ENCODE results near the gene NOD1. TPM values are rescaled to one million over a fixed set of nuclear protein-coding genes. Genes with fewer than 3 reads are reported as not detected.
"Not testable (repeated sequence)": the region's sequence is repeated elsewhere in the genome, so short reads cannot be mapped to it uniquely, and the experiment has no call there.

The NOD1 gene
- total RNA-seq, 1 donor, result 7.5 TPM

DNA sequence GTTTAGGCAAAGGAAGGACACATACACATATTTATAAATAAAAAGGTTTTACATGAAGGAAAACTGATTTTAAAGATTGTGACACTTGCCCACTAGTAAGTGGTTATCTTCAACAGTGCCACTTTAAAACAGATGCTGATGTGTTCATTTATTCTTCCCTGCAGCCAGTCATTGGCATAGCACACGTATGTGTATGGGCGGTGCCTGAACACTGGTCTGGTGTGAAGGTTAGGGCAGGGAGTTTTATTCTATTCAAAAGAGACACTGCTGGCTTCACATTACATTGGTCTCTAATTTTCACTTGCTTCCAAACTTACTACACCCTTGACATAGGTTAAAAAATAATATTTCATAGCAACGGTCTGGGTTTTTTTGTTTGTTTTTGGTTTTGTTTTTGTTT, 57.9 kb downstream of the NOD1 start:
- no peak overlapping the region for H3K4me3 ChIP-seq (ENCODE audit: low read depth, low read length)
- TF ChIP-seq, protein P1, sequence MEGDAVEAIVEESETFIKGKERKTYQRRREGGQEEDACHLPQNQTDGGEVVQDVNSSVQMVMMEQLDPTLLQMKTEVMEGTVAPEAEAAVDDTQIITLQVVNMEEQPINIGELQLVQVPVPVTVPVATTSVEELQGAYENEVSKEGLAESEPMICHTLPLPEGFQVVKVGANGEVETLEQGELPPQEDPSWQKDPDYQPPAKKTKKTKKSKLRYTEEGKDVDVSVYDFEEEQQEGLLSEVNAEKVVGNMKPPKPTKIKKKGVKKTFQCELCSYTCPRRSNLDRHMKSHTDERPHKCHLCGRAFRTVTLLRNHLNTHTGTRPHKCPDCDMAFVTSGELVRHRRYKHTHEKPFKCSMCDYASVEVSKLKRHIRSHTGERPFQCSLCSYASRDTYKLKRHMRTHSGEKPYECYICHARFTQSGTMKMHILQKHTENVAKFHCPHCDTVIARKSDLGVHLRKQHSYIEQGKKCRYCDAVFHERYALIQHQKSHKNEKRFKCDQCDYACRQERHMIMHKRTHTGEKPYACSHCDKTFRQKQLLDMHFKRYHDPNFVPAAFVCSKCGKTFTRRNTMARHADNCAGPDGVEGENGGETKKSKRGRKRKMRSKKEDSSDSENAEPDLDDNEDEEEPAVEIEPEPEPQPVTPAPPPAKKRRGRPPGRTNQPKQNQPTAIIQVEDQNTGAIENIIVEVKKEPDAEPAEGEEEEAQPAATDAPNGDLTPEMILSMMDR (IDR thresholded peaks at IDR 0.05; ENCODE audit: insufficient read depth, low read length), result no peak
- no peak for DNase-seq (ENCODE audit: low read depth)

DNA sequence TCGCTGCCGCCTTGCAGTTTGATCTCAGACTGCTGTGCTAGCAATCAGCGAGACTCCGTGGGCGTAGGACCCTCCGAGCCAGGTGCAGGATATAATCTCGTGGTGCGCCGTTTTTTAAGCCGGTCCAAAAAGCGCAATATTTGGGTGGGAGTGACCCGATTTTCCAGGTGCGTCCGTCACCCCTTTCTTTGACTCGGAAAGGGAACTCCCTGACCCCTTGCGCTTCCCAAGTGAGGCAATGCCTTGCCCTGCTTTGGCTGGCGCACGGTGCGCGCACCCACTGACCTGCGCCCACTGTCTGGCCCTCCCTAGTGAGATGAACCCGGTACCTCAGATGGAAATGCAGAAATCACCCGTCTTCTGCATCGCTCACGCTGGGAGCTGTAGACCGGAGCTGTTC, 58.5 kb downstream of the NOD1 start:
- H3K4me3 ChIP-seq (ENCODE audit: low read depth, low read length); DNase-seq (ENCODE audit: low read depth): not testable (repeated sequence)

DNA sequence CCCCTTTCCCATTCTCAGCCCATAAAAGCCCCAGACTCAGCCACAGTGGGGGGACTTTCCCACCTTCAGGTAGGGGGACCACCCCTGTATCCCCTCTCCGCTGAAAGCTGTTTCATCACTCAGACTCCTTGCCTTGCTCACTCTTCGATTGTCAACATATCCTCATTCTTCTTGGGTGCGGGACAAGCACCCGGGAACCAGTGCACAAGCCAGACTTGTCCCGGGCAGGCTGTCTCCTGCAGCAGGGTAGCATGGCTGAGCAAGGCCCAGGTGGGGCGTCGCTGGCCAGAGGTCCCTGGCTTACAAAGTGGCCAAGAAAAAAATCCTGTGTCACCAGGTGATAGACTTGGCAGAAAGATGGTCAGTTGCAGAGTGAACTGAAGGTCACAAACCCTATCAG, 64.7 kb downstream of the NOD1 start:
- TF ChIP-seq, protein P1 (IDR thresholded peaks at IDR 0.05; ENCODE audit: insufficient read depth, low read length), result no peak
- no peak for DNase-seq (ENCODE audit: low read depth)
- H3K4me3 ChIP-seq (ENCODE audit: low read depth, low read length), result no peak overlapping the region

DNA sequence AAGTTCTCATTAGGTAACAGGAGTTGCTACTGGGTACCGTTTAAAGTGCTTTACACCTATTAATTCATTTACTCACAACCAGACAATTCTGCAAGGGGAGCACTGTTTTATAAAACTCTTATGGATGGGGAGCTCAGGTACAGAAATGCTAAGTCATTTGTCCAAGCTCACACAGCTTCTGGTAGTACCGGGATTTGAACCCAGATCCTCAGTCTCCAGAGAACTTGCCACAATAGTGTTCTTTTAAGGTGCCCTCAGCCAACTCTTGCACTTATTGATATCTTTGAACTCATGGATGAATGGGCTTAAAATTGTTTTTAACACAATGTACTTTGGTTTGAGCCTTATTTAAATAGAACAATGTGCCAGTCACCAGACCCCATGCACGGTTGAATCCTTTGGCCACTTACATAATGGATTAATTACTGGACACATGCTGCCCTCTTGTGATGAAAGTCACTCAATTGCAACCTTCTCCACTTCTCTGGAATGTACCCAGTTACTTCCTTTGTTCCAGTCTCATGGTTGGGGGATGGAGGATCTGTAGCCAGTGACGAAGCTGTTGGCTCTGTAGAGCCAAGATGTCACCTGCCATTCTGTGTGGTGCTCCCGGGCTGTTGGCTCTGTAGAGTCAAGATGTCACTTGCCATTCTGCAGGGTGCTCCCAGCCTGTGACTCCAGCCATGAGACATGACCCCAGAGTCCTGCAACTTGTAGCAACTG, 65.6 kb downstream of the NOD1 start:
- no peak overlapping the region for H3K4me3 ChIP-seq (ENCODE audit: low read depth, low read length)
- TF ChIP-seq, protein P1 (IDR thresholded peaks at IDR 0.05; ENCODE audit: insufficient read depth, low read length), result peak; percentile 52
- DNase-seq (ENCODE audit: low read depth), result peak; percentile 90

DNA sequence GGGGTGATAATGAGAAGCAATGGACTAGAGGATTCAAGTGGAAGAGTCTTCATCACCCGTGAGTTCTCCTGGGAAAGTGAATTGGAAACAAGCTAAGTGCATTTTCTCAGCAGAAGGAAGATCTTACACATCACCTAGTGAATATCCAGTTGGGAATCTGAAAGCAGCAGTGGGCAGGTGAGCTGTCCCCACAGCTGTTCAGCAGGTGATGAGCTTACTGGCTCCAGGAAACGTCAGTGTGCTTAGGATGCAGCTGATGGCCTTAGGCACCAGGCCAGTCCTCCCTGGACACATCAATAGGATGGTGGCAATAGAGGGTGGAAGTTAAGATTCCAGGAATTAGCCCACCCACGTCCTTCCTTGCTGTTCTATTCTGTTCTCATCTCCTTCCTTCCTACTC, 66.7 kb downstream of the NOD1 start:
- H3K4me3 ChIP-seq (ENCODE audit: low read depth, low read length), result no peak overlapping the region
- no peak for DNase-seq (ENCODE audit: low read depth)
- TF ChIP-seq, protein P1 (IDR thresholded peaks at IDR 0.05; ENCODE audit: insufficient read depth, low read length), result no peak

DNA sequence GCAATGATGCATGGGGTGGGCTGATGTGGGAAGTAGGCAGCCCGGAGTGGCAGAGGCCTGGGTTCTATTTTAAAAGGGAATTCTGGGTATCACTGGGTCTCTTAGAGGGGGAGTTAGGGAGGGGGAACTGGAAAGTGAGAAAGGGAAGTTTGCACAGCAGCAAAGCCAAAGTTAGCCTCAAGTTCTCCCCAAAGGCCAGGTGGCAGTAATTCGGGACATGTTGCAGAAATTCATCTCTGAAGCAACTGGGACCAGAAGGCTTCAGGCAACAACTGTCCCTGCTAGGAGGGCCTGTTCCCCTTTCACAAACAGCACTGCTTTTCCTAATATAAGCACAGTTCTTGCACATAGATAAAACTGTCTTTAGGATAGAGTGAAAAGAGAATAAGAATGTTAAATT, 67.4 kb downstream of the NOD1 start:
- DNase-seq (ENCODE audit: low read depth), result no peak
- TF ChIP-seq, protein P1 (IDR thresholded peaks at IDR 0.05; ENCODE audit: insufficient read depth, low read length), result no peak
- no peak overlapping the region for H3K4me3 ChIP-seq (ENCODE audit: low read depth, low read length)

DNA sequence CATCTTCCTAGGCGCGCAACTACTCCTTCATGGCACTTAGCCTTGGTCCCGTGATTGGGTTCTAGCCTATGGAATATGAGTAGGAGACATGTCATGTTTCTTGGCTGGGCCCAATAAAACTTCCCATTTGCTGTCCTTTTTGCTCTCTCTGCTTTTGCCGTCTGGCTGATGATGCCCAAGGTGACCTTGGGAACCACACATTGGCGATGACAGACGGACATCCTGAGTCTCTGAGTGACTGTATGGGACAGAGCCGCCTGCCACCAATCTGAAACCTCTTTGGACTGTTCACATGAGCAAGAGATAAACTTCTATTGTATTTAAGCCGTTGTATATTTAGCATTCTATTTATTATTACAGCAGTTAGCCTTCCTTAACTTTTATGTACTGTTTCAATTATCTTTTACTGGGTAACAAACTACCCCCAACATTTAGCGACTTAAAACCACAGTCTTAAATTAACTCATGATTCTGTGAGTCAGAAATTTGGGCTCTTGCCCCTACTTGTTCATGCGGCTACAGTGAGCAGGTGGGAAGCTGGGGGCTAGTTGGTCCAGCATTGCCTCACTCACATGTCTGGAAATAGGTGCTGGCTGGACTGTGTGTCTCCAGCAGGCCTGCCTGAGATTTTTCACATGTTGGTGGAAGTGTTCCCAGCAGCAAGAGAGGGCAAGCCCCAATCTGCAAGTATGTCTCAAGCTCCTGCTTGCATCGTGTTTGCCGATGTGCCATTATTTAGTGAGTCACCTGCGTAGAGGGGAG, 71.7 kb downstream of the NOD1 start:
- DNase-seq (ENCODE audit: low read depth), result peak; percentile 12
- no peak overlapping the region for H3K4me3 ChIP-seq (ENCODE audit: low read depth, low read length)
- TF ChIP-seq, protein P1 (IDR thresholded peaks at IDR 0.05; ENCODE audit: insufficient read depth, low read length), result no peak

All from fibroblast of the aortic adventitia (primary cell).